HCT116 (cell line): Measurements from ENCODE around the gene RECK.

Experiments used
- CBX3 ChIP-seq: IDR thresholded peaks from 2 replicates; pipeline ENCODE4 v1.6.1; 2012; ENCODE audit warnings: low read depth
- CTCF ChIP-seq, 3 experiments: fragments of 200-600 bp in 1 of 3; sonication (generic) in 1 of 3; IDR thresholded peaks in 2 of 3; conservative IDR thresholded peaks in 1 of 3; 2 replicates each; pipeline ENCODE4 v1.5.1; 2012 to 2017; ENCODE audit warnings: low read depth in 2 of 3, low read length in 2 of 3, antibody characterized with exemption in 1 of 3, borderline replicate concordance in 1 of 3, control low read depth in 1 of 3, mild to moderate bottlenecking in 1 of 3, mixed read lengths in 1 of 3, mixed run types in 1 of 3, moderate library complexity in 1 of 3; ENCODE audit not compliant: insufficient read depth in 1 of 3
- EZH2phosphoT487 ChIP-seq: fragments of 200-600 bp; IDR thresholded peaks from 2 replicates; pipeline ENCODE4 v1.6.1; 2018; ENCODE audit warnings: antibody characterized with exemption, borderline replicate concordance
- POLR2A ChIP-seq: IDR thresholded peaks from 2 replicates; pipeline ENCODE4 v1.7.0; 2011; ENCODE audit warnings: borderline replicate concordance; ENCODE audit not compliant: insufficient read depth, insufficient read length; ENCODE audit errors: extremely low read depth
- POLR2AphosphoS5 ChIP-seq: IDR thresholded peaks from 2 replicates; pipeline ENCODE4 v1.6.1; 2011; ENCODE audit warnings: mild to moderate bottlenecking, low read depth, low read length, moderate library complexity
- SIN3A ChIP-seq: IDR thresholded peaks from 2 replicates; pipeline ENCODE4 v1.6.1; 2012; ENCODE audit warnings: low read depth

DNA sequence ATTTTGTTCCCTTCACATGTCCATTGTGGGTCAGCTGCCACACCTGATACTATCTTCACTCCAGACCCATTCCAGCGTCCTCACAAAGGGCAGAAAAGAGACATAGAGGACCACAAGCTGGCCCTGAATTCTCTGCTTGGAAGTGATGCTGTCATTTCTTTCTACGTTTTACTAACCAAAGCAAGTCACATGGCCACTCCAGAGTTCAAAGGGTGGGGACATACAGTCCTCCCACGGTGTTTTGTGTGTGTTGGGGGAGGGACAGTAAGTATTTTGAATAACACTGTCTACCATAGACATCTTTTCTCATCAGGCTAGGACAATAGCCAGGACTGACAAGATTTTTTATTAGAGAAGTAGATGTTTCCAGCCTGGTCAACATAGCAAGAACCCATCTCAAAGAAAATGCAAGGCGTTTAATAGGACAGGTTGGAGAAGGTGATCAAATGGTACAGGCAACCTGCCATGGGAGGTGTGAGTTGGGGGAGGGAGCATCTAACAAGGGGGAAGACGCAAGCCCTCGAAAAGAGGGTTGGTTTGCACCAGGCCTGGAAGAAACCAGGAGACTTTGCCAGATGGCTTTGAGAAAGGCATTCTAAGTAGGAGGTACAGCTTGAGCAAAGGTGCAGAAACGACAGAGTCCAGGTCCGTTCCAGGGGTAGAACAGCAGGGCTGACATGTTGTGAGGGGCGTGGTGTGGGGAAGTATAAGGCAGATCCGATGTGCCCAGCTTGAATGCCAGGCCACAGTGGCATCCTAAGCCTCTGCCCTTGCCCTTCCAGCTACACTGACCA is 88.5 kb downstream of the RECK start:
- TF ChIP-seq POLR2A (no peak), POLR2AphosphoS5 (no peak), CBX3 (no peak), SIN3A (no peak), EZH2phosphoT487 (no peak), CTCF (IDR thresholded peaks at IDR 0.05 in 2 of 3, conservative IDR thresholded peaks at IDR 0.05 in 1 of 3; ENCODE audit: borderline replicate concordance in 1 of 3, insufficient read depth in 1 of 3, low read depth in 2 of 3, low read length in 2 of 3) (no peak)
